Right forelimb (tissue), 1 donor: Measurements from ENCODE around the gene HSBP1L1.

Experiments
- DNase-seq: peaks from one replicate; pipeline ENCODE4 v3.0.0-alpha.2; 2018

HSBP1L1 gene

GRCh38 chr18:79930020-79930642 lies 34.3 kb upstream of the HSBP1L1 start:
- DNase-seq: no peak

GRCh38 chr18:79931475-79931874 lies 33.0 kb upstream of the HSBP1L1 start:
- DNase-seq: peak; percentile 9

GRCh38 chr18:79932907-79933306 lies 31.5 kb upstream of the HSBP1L1 start:
- DNase-seq: no peak

GRCh38 chr18:79933765-79934164 lies 30.7 kb upstream of the HSBP1L1 start:
- DNase-seq: peak; percentile 44

- peak; percentile 41 for DNase-seq
Measured at GRCh38 chr18:79934311-79935097, 29.9 kb upstream of the HSBP1L1 start.

GRCh38 chr18:79935098-79935480 lies 29.4 kb upstream of the HSBP1L1 start:
- no peak for DNase-seq

GRCh38 chr18:79935499-79935898 lies 28.9 kb upstream of the HSBP1L1 start:
- DNase-seq: no peak

GRCh38 chr18:79935925-79936324 lies 28.5 kb upstream of the HSBP1L1 start:
- DNase-seq: no peak

GRCh38 chr18:79936641-79937040 lies 27.8 kb upstream of the HSBP1L1 start:
- DNase-seq: no peak

GRCh38 chr18:79937103-79937860 lies 27.2 kb upstream of the HSBP1L1 start:
- DNase-seq: no peak

GRCh38 chr18:79938196-79938595 lies 26.2 kb upstream of the HSBP1L1 start:
- DNase-seq: no peak

GRCh38 chr18:79939096-79939495 lies 25.3 kb upstream of the HSBP1L1 start:
- DNase-seq: no peak

GRCh38 chr18:79940126-79940813 lies 24.2 kb upstream of the HSBP1L1 start:
- no peak for DNase-seq

- no peak for DNase-seq
Measured at GRCh38 chr18:79940814-79941472, 23.5 kb upstream of the HSBP1L1 start.

GRCh38 chr18:79941473-79942119 lies 22.8 kb upstream of the HSBP1L1 start:
- DNase-seq: no peak

- DNase-seq: no peak
Measured at GRCh38 chr18:79942211-79942610, 22.2 kb upstream of the HSBP1L1 start.

- DNase-seq: no peak
Measured at GRCh38 chr18:79942786-79943607, 21.4 kb upstream of the HSBP1L1 start.

GRCh38 chr18:79943608-79944125 lies 20.8 kb upstream of the HSBP1L1 start:
- no peak for DNase-seq

- no peak for DNase-seq
Measured at GRCh38 chr18:79944126-79944731, 20.2 kb upstream of the HSBP1L1 start.

GRCh38 chr18:79944746-79945117 lies 19.7 kb upstream of the HSBP1L1 start:
- no peak for DNase-seq
